ENCODE data around the gene CPN1. TPM values are rescaled to one million over a fixed set of nuclear protein-coding genes. Genes with fewer than 3 reads are reported as not detected.

Gene CPN1
- total RNA-seq, 1 experiment from 2014 or later, result 0.12 TPM

GRCh38 chr10:100083623-100084022 lies 2.0 kb upstream of the CPN1 start:
- ChIA-PET RAD21 (ENCODE audit: low non-redundant PET in 1 of 2, low total read pairs in 2 of 2, uncharacterized antibody in 2 of 2, unreplicated experiment in 2 of 2) (no interaction called here), CTCF (no interaction called here), POLR2A (no interaction called here)
- no peak overlapping the region for H2AFZ ChIP-seq (ENCODE audit: low read depth, low read length, poor library complexity, severe bottlenecking)
- intact Hi-C loops (cut with micrococcal nuclease), result no loop called here
- no peaks in the 10 kb centered on the region for H3K27me3 ChIP-seq (ENCODE audit: insufficient read depth, low read length)
- H3K4me1 ChIP-seq (ENCODE audit: control insufficient read depth in 1 of 2, insufficient read depth in 2 of 2, low read length in 2 of 2), result no peaks in the 10 kb centered on the region
- no peaks in the 10 kb centered on the region for H3K9me2 ChIP-seq (ENCODE audit: insufficient read depth)
- no peaks in the 10 kb centered on the region for H3K79me2 ChIP-seq (ENCODE audit: insufficient read depth, low read length)
- BruUV-seq (replicated peaks), result no TSS peak
- H3K4me2 ChIP-seq (ENCODE audit: low read length), result no peak overlapping the region
- no peaks in the 10 kb centered on the region for H3K9me3 ChIP-seq (ENCODE audit: control insufficient read depth in 1 of 2, insufficient read depth in 1 of 2, low read depth in 1 of 2, low read length in 2 of 2)
- no peak overlapping the region for H3K4me3 ChIP-seq (replicated peaks in 1 of 2; ENCODE audit: low read depth in 1 of 2, low read length in 2 of 2)
- H3K36me3 ChIP-seq (ENCODE audit: control insufficient read depth in 1 of 2, insufficient read depth in 2 of 2, low read length in 2 of 2), result no peaks in the 10 kb centered on the region
- no peaks in the 10 kb centered on the region for H4K20me1 ChIP-seq (ENCODE audit: insufficient read depth)
- no peak overlapping the region for H3K27ac ChIP-seq (ENCODE audit: low read depth, low read length)
- ATAC-seq (no peak), DNase-seq (ENCODE audit: low read depth, low spot score) (no peak)
- TF ChIP-seq CBX3 (IDR thresholded peaks at IDR 0.05; ENCODE audit: low read depth), result no peak
- no peak for TF ChIP-seq POLR2A (IDR thresholded peaks at IDR 0.05; ENCODE audit: borderline replicate concordance, extremely low read depth, insufficient read depth, insufficient read length)
- no peak for TF ChIP-seq MAX (IDR thresholded peaks at IDR 0.05)
- TF ChIP-seq REST (IDR thresholded peaks at IDR 0.05; ENCODE audit: low read depth), result no peak
- TF ChIP-seq POLR2AphosphoS5 (IDR thresholded peaks at IDR 0.05; ENCODE audit: low read depth, low read length), result no peak
- TF ChIP-seq ZNF274 (IDR thresholded peaks at IDR 0.05; ENCODE audit: low read depth, low read length), result no peak
- TF ChIP-seq RAD21 (IDR thresholded peaks at IDR 0.05; ENCODE audit: low read depth), result no peak
- TF ChIP-seq TCF7L2 (IDR thresholded peaks at IDR 0.05; ENCODE audit: borderline replicate concordance, extremely low read depth, insufficient read depth, insufficient read length), result no peak
- TF ChIP-seq YY1 (IDR thresholded peaks at IDR 0.05; ENCODE audit: extremely low read depth, insufficient replicate concordance, low read depth, low read length), result no peak
- no peak for TF ChIP-seq SP1 (IDR thresholded peaks at IDR 0.05; ENCODE audit: low read depth)
- no peak for TF ChIP-seq SIN3A (IDR thresholded peaks at IDR 0.05; ENCODE audit: low read depth)
- TF ChIP-seq ZBTB33 (IDR thresholded peaks at IDR 0.05; ENCODE audit: extremely low read depth, insufficient replicate concordance, low read length), result no peak
- TF ChIP-seq ATF3 (IDR thresholded peaks at IDR 0.05), result no peak
- no peak for TF ChIP-seq EZH2 (IDR thresholded peaks at IDR 0.05)
- no peak for TF ChIP-seq JUND (IDR thresholded peaks at IDR 0.05)
- TF ChIP-seq FOSL1 (IDR thresholded peaks at IDR 0.05; ENCODE audit: low read depth), result no peak
- TF ChIP-seq EZH2phosphoT487 (IDR thresholded peaks at IDR 0.05; ENCODE audit: borderline replicate concordance), result no peak
- no peak for TF ChIP-seq ELF1 (IDR thresholded peaks at IDR 0.05; ENCODE audit: borderline replicate concordance, low read depth)
- no peak for TF ChIP-seq SRF (IDR thresholded peaks at IDR 0.05; ENCODE audit: low read depth)
- TF ChIP-seq EGR1 (IDR thresholded peaks at IDR 0.05; ENCODE audit: low read depth), result no peak
- no peak overlapping the region for H3K9ac ChIP-seq (ENCODE audit: low read length)
